Stimulated activated CD8-positive, alpha-beta memory T cell treated with anti-CD3 and anti-CD28 coated beads, Interleukin-15, amount 100 ng/mL, for 48 hours (primary cell): Measurements from ENCODE around the gene TBC1D1.

Experiments used
- DNase-seq, 2 donors: peaks; one replicate each; pipeline ENCODE4 v3.0.0-alpha.2; 2020; ENCODE audit warnings: low read depth in 2 of 2

The TBC1D1 gene

DNA sequence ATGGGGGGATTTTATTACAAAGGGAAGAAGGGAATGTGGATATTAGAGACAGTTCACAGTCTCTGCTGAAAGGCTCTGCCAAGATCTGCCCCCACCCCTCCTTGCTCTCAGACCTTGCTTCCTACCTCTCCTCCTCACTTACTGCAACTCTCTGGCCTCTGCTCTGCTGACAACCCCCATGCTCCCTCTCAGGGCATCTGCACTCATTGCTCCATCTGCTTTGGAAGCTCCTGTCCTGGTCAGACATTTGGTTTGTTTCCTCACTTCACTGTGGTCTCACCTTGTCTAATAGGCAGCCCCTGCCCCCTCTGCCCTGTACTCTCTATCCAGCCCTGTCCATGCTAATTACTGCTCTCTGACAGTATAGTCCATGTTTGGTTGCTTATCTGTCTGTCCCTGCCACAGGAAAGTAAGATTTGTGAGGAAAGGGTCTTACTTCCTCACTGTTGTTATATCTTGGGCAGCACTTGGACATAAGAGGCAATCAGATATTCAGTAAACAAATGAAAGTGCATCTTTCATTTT is 258.6 kb downstream of the TBC1D1 start:
- no peak for DNase-seq

DNA sequence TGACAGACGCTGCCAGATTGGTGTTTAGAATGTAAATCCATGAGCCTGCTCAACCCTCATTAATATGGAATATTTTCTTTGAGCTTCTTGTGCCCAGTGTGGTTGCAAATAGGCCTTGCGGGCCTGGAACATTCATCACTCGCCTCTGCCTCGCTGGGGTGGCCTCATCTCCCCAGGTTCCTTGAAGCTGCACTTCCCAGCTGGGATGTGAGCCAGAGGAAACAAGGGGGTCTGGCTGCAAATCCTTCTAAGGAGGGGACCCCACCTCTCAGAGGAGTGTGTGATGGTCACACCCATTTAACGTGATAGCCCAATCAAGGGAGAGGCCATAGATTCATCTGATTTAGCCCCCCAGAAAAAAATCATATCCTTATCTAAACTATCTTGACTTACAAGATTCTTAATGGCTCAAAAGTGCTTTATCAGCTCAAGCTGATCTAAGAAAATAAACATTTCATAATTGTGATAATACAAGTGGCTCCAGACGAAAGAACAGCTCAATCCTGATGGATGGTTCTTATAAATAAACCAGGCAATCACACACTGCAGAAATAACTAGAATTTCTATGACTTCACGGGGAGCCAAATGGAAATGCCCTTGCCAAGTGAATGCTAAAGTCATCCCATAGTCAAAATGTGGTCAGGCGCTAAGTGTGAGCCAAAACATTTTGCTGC is 259.2 kb downstream of the TBC1D1 start:
- no peak for DNase-seq

DNA sequence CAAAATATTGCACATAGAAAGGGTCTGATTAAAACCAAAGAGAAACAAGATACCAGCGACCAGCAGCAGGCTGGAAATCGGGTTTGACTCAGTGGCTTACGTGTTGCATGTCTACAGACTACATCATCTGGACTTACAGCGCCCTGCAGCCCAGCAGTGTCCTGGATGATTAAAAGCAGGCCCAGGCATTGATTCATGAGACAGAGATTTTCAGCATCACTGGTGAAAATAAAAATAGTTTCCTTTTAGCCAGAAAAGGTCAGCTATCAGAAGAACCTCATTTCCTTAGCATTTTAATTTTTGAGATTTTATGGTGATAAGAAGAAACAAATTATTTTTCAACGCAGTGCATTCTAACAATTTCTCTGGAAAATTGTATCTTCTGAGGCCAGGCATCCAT is 259.9 kb downstream of the TBC1D1 start:
- no peak for DNase-seq

DNA sequence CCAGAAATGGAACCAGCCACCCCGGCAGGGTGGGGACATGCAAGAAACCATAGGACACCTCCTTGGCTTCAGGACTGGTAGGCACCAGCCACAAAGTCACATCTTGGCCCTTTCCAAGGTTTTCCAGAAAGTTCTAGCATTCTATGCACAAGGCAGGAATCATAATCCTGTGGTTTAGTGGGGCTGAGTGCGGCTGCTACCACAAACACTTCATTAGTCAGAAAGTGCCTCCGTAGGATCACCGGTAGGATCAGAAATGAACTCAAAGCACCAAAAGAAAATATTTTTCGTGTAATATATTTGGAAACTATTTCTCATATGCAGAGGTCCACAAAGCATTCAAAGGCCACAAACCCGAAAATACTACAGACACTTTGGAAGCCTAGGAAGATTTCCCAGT is 261.0 kb downstream of the TBC1D1 start:
- no peak for DNase-seq

DNA sequence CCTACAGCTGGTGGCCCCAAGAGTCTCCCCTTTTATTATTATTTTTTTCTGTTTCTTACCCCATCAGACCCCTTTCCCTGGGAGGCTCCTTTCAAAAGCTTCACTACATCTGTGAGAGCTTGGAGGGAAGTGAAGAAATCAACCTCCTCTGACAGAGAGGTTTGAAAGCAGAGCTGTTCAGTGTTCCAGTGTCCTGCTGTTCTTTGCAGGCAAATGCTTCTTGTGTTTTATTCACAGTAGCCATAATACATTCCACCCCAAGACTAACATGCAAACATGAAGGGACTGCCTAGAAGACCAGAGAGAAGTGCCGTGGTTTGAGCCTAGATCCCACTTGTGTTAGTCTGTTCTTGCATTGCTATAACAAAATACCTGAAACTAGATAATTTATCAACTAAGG is 261.4 kb downstream of the TBC1D1 start:
- DNase-seq, result no peak

- no peak for DNase-seq
These were observed 262.0 kb downstream of the TBC1D1 start for GRCh38 chr4:38152721-38153386.

- DNase-seq, result no peak
These were observed 262.5 kb downstream of the TBC1D1 start for GRCh38 chr4:38153387-38153760.

GRCh38 chr4:38154252-38154651 is 263.4 kb downstream of the TBC1D1 start:
- DNase-seq, result no peak

DNA sequence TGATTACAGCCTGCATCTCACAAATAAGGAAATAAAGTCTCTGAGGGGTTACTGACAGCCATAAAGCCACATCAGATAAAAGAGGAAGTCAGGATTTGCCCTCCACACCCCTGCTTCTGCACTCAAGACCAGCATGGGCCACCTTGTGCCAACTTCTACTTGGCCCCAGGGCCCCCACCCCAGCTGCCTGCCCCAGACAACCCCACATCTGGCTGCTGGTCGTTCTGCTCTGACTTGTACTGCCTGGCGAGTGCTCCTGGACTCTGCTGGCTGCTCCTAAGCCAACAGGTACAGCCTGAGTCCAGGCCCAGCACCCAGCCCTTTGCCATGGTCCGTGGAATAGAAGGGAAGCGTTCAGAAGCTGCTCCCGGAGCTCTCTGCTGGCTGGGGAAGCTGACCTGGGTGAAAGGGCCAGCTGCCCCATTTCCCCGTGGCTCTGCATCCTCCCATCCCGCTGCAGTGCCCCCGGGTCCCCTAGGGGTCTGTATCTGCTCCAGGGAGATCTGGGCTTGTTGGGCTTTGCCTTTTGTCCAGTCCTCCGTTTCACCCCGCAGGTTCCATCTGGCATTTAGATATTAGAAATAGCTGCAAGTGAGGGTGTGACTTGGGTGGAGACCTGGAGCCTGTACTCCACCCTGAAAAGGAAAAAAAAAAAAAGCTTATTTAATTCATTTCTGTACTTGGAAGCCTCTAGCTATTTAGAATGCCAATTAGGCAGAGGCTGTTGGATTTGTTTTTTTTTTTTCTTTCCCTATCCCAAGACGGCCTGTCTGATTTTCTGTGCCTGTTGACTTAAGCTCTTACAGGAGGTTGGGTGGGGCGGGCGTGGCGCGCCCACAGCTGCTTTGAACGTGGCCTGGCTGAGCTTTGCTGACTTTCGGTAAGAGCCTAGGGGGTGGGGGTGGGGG is 264.1 kb downstream of the TBC1D1 start:
- DNase-seq, result no peak

- no peak for DNase-seq
These were observed 264.9 kb downstream of the TBC1D1 start for GRCh38 chr4:38155589-38156294.

DNA sequence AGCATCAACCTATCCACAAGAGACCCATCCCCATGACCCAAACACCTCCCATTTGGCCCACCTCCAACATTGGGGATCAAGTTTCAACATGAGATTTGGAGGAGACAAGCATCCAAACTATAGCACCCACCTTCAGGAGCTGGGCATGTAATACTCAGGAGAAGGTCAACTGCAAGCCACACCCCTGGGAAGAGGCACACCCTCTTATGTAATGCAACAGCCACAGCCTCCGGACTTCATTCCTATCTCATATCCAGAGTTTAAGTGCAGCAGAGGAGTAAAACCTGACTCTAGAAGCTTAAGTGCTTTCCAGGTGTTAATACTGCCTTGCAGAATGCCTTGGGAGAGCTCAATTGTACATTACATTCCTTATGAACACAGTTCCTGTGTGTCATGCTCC is 266.7 kb downstream of the TBC1D1 start:
- no peak for DNase-seq

DNA sequence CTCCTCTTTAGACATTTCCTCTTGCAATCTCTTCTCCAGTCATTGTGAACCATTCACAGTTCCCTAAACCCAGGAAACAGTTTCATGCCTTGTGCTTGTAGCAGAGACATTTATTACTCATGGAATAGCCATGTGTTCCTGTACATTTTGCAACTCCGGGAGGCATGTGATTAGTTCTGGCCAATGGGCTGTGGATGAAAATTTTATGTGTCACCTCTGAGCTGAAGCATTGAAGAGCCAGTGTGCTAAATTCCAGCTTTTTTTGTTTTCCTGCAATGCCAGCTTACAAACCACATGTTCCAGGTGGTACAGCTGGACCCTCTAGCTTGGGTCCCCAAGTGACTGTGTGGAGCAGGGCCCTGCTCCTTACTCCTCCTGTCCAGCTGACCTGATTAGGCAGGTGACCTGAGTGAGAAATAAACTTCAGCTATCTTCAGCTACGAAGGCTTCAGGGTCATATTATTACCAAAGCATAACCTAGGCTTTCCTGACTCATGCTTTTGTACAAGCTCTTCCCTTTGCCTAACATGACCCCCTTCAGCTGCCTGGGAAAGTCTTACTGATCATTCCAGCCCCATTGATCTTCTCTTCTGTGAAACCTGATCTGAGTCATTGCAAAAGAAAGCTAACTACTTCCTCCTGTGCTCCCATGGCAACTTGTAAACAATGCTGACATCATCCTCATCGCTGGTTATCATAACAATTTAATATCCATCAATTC is 269.8 kb downstream of the TBC1D1 start:
- DNase-seq, result peak in 1 of 2 donors; percentile 43

DNA sequence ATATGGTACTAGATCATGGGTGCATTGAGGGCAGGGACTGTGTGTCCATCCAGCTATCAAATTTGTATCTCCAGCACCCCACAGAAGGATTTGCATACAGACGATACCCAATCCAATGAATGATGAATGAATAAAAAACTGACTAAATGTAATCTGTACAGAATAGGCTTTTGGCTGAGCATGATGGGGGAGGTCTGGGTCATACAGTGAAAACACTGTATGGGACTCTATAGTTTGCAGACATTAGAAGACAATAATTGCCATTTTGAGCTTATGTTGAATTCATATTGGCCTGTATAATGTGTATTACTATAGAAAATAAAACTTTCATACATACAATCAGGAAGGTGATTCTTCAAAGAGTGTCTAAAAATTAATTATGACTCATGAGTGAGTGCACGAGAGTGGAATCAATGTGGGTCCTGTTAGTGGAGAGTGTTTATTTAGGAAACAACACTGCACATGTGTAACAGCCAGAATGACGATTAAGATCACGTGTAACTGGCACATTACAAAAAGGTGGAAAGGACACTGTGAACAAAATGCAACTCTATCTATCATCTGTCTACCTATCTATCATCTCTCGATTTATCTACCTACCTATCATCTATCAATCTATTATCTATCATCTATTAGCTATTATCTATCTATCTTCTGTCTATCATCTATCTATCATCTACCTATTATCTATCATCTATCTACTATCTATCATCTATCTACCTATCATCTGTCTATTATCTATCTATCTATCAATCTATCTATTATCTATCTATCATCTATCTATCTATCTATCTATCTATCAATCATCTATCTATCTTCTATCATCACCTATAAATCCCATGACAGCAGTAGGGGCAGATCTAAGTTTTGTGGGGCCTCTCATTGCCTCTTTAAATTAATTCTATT is 270.6 kb downstream of the TBC1D1 start:
- no peak for DNase-seq

GRCh38 chr4:38162240-38162784 is 271.4 kb downstream of the TBC1D1 start:
- no peak for DNase-seq

DNA sequence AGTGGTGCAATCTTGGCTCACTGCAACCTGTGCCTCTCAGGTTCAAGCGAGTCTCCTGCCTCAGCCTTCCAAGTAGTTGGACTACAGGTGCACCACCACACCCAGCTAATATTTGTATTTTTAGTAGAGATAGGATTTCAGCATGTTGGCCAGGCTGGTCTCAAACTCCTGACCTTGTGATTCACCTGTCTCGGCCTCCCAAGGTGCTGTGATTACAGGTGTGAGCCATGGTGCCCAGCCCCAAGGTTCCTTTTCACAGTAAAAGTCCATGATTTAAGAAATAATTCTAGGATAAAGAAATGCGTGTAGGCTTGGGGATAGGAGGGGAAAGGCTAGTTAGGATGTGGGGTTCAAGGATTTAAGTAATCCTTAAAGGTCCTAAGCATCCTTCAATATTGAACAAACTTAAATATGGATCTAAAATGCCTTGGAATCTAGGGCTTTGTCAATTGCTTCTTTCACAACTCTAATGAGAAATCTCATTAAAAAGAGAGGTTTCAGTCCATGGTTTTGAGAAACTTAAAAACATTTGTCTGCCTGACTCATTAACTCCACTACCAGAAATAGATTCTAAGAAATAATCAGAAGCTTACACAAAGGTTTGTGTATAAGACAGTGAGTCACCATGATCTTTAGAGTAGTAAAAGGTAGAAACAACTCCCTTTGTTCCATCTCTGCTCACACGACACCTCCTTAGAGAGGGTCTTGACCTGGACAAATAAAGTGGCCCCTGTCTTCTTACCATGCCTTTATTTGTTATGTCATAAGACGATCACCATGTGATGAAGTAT is 272.5 kb downstream of the TBC1D1 start:
- no peak for DNase-seq

GRCh38 chr4:38164346-38164745 is 273.5 kb downstream of the TBC1D1 start:
- no peak for DNase-seq

GRCh38 chr4:38166082-38166481 is 275.2 kb downstream of the TBC1D1 start:
- DNase-seq, result no peak

DNA sequence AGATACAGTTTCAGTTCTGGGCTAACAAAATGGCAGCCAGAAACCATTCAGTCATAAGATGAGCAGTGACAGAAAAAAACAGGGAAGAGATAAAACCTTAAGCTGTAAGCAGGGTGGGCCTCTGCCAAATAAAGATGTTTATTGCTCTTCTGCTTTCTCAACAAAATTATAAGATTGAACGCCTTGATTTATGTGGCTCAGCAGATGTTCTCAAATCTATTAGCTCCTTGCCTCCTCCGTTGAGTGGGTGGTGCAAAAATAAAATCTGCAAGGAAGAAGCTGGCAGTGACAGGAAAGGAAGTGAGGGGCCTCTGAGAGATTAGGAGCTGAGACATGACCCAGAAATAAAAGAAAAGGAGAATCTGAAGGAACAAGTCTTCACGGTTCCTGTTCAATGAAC is 275.9 kb downstream of the TBC1D1 start:
- DNase-seq, result no peak

DNA sequence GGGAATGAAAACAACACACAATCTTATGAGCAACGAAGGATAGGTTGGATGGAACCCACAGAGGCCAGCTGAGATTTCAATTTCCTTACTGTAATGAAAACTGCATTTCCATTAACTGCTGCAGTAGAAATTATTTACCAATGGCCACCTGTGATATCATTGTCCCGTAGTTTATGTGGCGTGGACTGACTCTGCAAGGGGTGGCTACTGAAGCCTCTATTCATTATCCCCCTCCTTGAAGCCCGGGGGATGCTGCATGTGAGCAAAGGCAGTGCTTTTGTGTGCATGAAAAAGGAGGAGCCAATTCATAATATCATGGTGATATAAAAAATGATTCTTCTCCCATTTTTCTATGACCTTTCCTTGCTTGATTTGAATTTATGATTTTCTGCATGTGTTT is 277.1 kb downstream of the TBC1D1 start:
- no peak for DNase-seq
